Fibroblast of pulmonary artery (primary cell): ENCODE measurements around the gene SLC1A3.

Experiments
- DNase-seq: peaks from one replicate; pipeline ENCODE4 v3.0.0-alpha.2; 2010; ENCODE audit warnings: low read depth
- H3K4me3 ChIP-seq: replicated peaks from 2 replicates; pipeline ENCODE4 v1.5.1; 2011; ENCODE audit warnings: low read depth, mild to moderate bottlenecking, control low read depth, low read length, moderate library complexity
- CTCF ChIP-seq: IDR thresholded peaks from 2 replicates; pipeline ENCODE4 v1.5.1; 2011; ENCODE audit warnings: mild to moderate bottlenecking, control low read depth, low read length, inconsistent platforms; ENCODE audit errors: missing control alignments

Gene SLC1A3

GRCh38 chr5:36703245-36703860, 96.9 kb downstream of the SLC1A3 start:
- peak; percentile 67 for DNase-seq
- TF ChIP-seq CTCF, result no peak
- H3K4me3 ChIP-seq, result no peak overlapping the region

GRCh38 chr5:36704131-36704530, 97.7 kb downstream of the SLC1A3 start:
- no peak overlapping the region for H3K4me3 ChIP-seq
- no peak for TF ChIP-seq CTCF
- DNase-seq, result no peak

GRCh38 chr5:36705055-36705454, 98.6 kb downstream of the SLC1A3 start:
- no peak overlapping the region for H3K4me3 ChIP-seq
- TF ChIP-seq CTCF, result no peak
- DNase-seq, result no peak

- no peak for DNase-seq
- H3K4me3 ChIP-seq, result no peak overlapping the region
- TF ChIP-seq CTCF, result no peak
These were observed 100.3 kb downstream of the SLC1A3 start for GRCh38 chr5:36706662-36707061.

- no peak for TF ChIP-seq CTCF
- H3K4me3 ChIP-seq, result no peak overlapping the region
- no peak for DNase-seq
These were observed 102.6 kb downstream of the SLC1A3 start for GRCh38 chr5:36708996-36709395.

GRCh38 chr5:36710039-36710438, 103.6 kb downstream of the SLC1A3 start:
- TF ChIP-seq CTCF, result no peak
- DNase-seq, result no peak
- H3K4me3 ChIP-seq, result no peak overlapping the region

GRCh38 chr5:36712706-36713105, 106.3 kb downstream of the SLC1A3 start:
- no peak for DNase-seq

More at GRCh38 chr5:36712706-36713105, 106.3 kb downstream of the SLC1A3 start:
- no peak for TF ChIP-seq CTCF
- no peak overlapping the region for H3K4me3 ChIP-seq
